Kidney glomerular epithelial cell (primary cell): ENCODE measurements around the gene FLNB.
A peak's percentile ranks its signal among the peaks of the same experiment; 100 is the strongest.
"Not testable (repeated sequence)": the region's sequence is repeated elsewhere in the genome, so short reads cannot be mapped to it uniquely, and the experiment has no call there.

ENCODE experiments used
- DNase-seq: peaks from one replicate; lab custom pipeline; 2025; lab: John Stamatoyannopoulos, UW

FLNB gene

GRCh38 chr3:58034738-58035523, 26.7 kb downstream of the FLNB start:
- no peak for DNase-seq

GRCh38 chr3:58035524-58036255, 27.5 kb downstream of the FLNB start:
- DNase-seq, result no peak

GRCh38 chr3:58036293-58037032, 28.2 kb downstream of the FLNB start:
- no peak for DNase-seq

GRCh38 chr3:58037141-58037910, 29.1 kb downstream of the FLNB start:
- DNase-seq, result no peak

GRCh38 chr3:58038675-58039292, 30.6 kb downstream of the FLNB start:
- no peak for DNase-seq

GRCh38 chr3:58039601-58040000, 31.4 kb downstream of the FLNB start:
- no peak for DNase-seq

GRCh38 chr3:58041182-58041825, 33.1 kb downstream of the FLNB start:
- DNase-seq, result no peak

GRCh38 chr3:58041826-58042324, 33.7 kb downstream of the FLNB start:
- peak; percentile 68 for DNase-seq

- DNase-seq, result no peak
Observed at GRCh38 chr3:58042947-58043707, 34.9 kb downstream of the FLNB start.

GRCh38 chr3:58043933-58044332, 35.7 kb downstream of the FLNB start:
- no peak for DNase-seq

GRCh38 chr3:58044691-58045483, 36.7 kb downstream of the FLNB start:
- no peak for DNase-seq

- DNase-seq, result peak; percentile 54
Observed at GRCh38 chr3:58047826-58048225, 39.6 kb downstream of the FLNB start.

GRCh38 chr3:58048301-58048700, 40.1 kb downstream of the FLNB start:
- peak; percentile 34 for DNase-seq

- DNase-seq, result peak; percentile 99
Observed at GRCh38 chr3:58049143-58049785, 41.0 kb downstream of the FLNB start.

- DNase-seq, result no peak
Observed at GRCh38 chr3:58051196-58051595, 43.0 kb downstream of the FLNB start.

GRCh38 chr3:58051658-58052261, 43.5 kb downstream of the FLNB start:
- not testable (repeated sequence) for DNase-seq

GRCh38 chr3:58052373-58053273, 44.4 kb downstream of the FLNB start:
- peak; percentile 92 for DNase-seq
